ENCODE data around the gene KCNT1. TPM values are rescaled to one million over a fixed set of nuclear protein-coding genes. Genes with fewer than 3 reads are reported as not detected.

The KCNT1 gene
- total and polyA plus RNA-seq, 9 donors, result 0.83 to 12.0 (median 3.7) TPM

GRCh38 chr9:135774239-135774747, 72.3 kb downstream of the KCNT1 start:
- no peak overlapping the region for H3K27ac ChIP-seq
- 85 to 88% (median 87%) methylated on average over 15 of the region's 15 CpGs for WGBS, 3 donors
- H3K27me3 ChIP-seq, result no peaks in the 10 kb centered on the region
- intact Hi-C loops (cut with DNase I), result no loop called here
- no peaks in the 10 kb centered on the region for H3K4me1 ChIP-seq (ENCODE audit: insufficient read depth)
- no peaks in the 10 kb centered on the region for H3K36me3 ChIP-seq
- H3K9me3 ChIP-seq, result no peaks in the 10 kb centered on the region
- TF ChIP-seq CTCF (IDR thresholded peaks at IDR 0.05), result no peak
- TF ChIP-seq EP300 (IDR thresholded peaks at IDR 0.05), result no peak
- TF ChIP-seq POLR2A (IDR thresholded peaks at IDR 0.05), result no peak
- DNase-seq, result no peak
- H3K4me3 ChIP-seq, result no peak overlapping the region

- Histone ChIP-seq H3K36me3 (no peaks in the 10 kb centered on the region), H3K4me1 (ENCODE audit: insufficient read depth) (no peaks in the 10 kb centered on the region), H3K27me3 (no peaks in the 10 kb centered on the region), H3K9me3 (no peaks in the 10 kb centered on the region), H3K4me3 (no peak overlapping the region), H3K27ac (no peak overlapping the region)
- TF ChIP-seq EP300 (IDR thresholded peaks at IDR 0.05) (no peak), CTCF (IDR thresholded peaks at IDR 0.05) (no peak), POLR2A (IDR thresholded peaks at IDR 0.05) (no peak)
- no peak for DNase-seq
- WGBS, 3 donors, result 82 to 90% (median 85%) methylated on average over 16 to 24 of the region's 24 CpGs
- intact Hi-C loops (cut with DNase I), result no loop called here
Measured at GRCh38 chr9:135774794-135775525, 73.0 kb downstream of the KCNT1 start.

- Histone ChIP-seq H3K27ac (no peak overlapping the region), H3K4me3 (no peak overlapping the region), H3K27me3 (no peaks in the 10 kb centered on the region), H3K9me3 (no peaks in the 10 kb centered on the region), H3K4me1 (ENCODE audit: insufficient read depth) (no peaks in the 10 kb centered on the region), H3K36me3 (no peaks in the 10 kb centered on the region)
- no peak for DNase-seq
- intact Hi-C loops (cut with DNase I), result no loop called here
- WGBS, 3 donors, result 56 to 67% (median 61%) methylated on average over 7 of the region's 7 CpGs
- no peak for TF ChIP-seq CTCF (IDR thresholded peaks at IDR 0.05)
- no peak for TF ChIP-seq EP300 (IDR thresholded peaks at IDR 0.05)
- TF ChIP-seq POLR2A (IDR thresholded peaks at IDR 0.05), result no peak
Measured at GRCh38 chr9:135775911-135776310, 73.9 kb downstream of the KCNT1 start.

- Histone ChIP-seq H3K9me3 (no peaks in the 10 kb centered on the region), H3K36me3 (no peaks in the 10 kb centered on the region), H3K27ac (no peak overlapping the region), H3K27me3 (no peaks in the 10 kb centered on the region), H3K4me1 (ENCODE audit: insufficient read depth) (no peaks in the 10 kb centered on the region), H3K4me3 (no peak overlapping the region)
- intact Hi-C loops (cut with DNase I), result no loop called here
- DNase-seq, result no peak
- TF ChIP-seq EP300 (IDR thresholded peaks at IDR 0.05) (no peak), CTCF (IDR thresholded peaks at IDR 0.05) (no peak), POLR2A (IDR thresholded peaks at IDR 0.05) (no peak)
- 82 to 85% (median 85%) methylated on average over 25 of the region's 25 CpGs for WGBS, 3 donors
Measured at GRCh38 chr9:135776893-135777622, 75.1 kb downstream of the KCNT1 start.
